Gastrocnemius medialis (tissue), 4 donors: ENCODE data around the gene RPS6KA1. TPM values are rescaled to one million over a fixed set of nuclear protein-coding genes. Genes with fewer than 3 reads are reported as not detected.
A peak's percentile ranks its signal among the peaks of the same experiment; 100 is the strongest.

Experiments
- ATAC-seq, 2 donors: fragments of 150-250 bp; one replicate each; pipeline ENCODE4 v1.9.1; 2016
- DNase-seq, 2 donors: peaks; one replicate each; pipeline ENCODE4 v3.0.0-alpha.2; 2019
- H3K27ac ChIP-seq, 4 donors: fragments of 200-600 bp; sonication (generic); 1 replicate in 1 of 4; 2 replicates in 3 of 4; pipeline ENCODE4 v1.5.1; 2016 to 2018; ENCODE audit warnings: mild to moderate bottlenecking in 2 of 4, moderate library complexity in 1 of 4
- H3K27me3 ChIP-seq, 3 donors: fragments of 200-600 bp; sonication (generic) in 2 of 3; 1 replicate in 1 of 3; 2 replicates in 2 of 3; pipeline versions ENCODE4 v1.5.1 to v1.6.0; 2016 to 2019; ENCODE audit warnings: mild to moderate bottlenecking in 1 of 3, moderate library complexity in 1 of 3
- H3K36me3 ChIP-seq, 2 donors: fragments of 200-600 bp; sonication (generic) in 1 of 2; one replicate each; pipeline ENCODE4 v1.5.1; 2017 to 2018
- H3K4me1 ChIP-seq, 2 donors: fragments of 200-600 bp; sonication (generic) in 1 of 2; one replicate each; pipeline ENCODE4 v1.5.1; 2016 to 2017; ENCODE audit warnings: mild to moderate bottlenecking in 2 of 2
- H3K4me3 ChIP-seq, 4 donors: fragments of 200-600 bp; sonication (generic) in 3 of 4; 1 replicate in 1 of 4; 2 replicates in 3 of 4; pipeline ENCODE4 v1.5.1; 2016 to 2019; ENCODE audit warnings: mild to moderate bottlenecking in 2 of 4
- H3K9me3 ChIP-seq, 3 donors: fragments of 200-600 bp; sonication (generic) in 2 of 3; 1 replicate in 1 of 3; 2 replicates in 2 of 3; pipeline ENCODE4 v1.5.1; 2016 to 2019
- POLR2A ChIP-seq, 2 donors: fragments of 450-650 bp; IDR thresholded peaks; one replicate each; pipeline ENCODE4 v1.6.1; 2017; ENCODE audit warnings: antibody characterized with exemption in 2 of 2, mild to moderate bottlenecking in 2 of 2, moderate library complexity in 2 of 2
- in situ Hi-C, 4 donors: fragments of 200-750 bp; cut with MboI; loops; one replicate each; pipeline versions ENCODE4 v1.15.0 to v1.8.0; 2017; ENCODE audit warnings: low sequenced_read_pairs in 4 of 4
- intact Hi-C: fragments of 100-400 bp; cut with DNase I; formaldehyde crosslinking; loops from one replicate; pipeline ENCODE4 v1.15.1; 2023; ENCODE audit warnings: low total_unique reads
- total RNA-seq, 4 donors: library from RNA; depleted of rRNA; stranded (reverse); fragments of >200 nt; gene quantifications; one replicate each; pipeline versions ENCODE4 v1.1.0 to v1.2.3, GENCODE V29; 2016
- TF ChIP-seq, protein P1 (sequence below), 5 experiments: fragments of 450-650 bp in 3 of 5; fragments of 200-600 bp in 2 of 5; sonication (generic) in 2 of 5; IDR thresholded peaks in 4 of 5; conservative IDR thresholded peaks in 1 of 5; 1 replicate in 4 of 5; 2 replicates in 1 of 5; pipeline ENCODE4 v1.5.1; 2016 to 2019; ENCODE audit warnings: antibody characterized with exemption in 5 of 5, mild to moderate bottlenecking in 3 of 5, moderate library complexity in 3 of 5

Gene RPS6KA1
- total RNA-seq, 4 donors from 2014 or later, result 1.5 to 3.5 (median 3.0) TPM

DNA sequence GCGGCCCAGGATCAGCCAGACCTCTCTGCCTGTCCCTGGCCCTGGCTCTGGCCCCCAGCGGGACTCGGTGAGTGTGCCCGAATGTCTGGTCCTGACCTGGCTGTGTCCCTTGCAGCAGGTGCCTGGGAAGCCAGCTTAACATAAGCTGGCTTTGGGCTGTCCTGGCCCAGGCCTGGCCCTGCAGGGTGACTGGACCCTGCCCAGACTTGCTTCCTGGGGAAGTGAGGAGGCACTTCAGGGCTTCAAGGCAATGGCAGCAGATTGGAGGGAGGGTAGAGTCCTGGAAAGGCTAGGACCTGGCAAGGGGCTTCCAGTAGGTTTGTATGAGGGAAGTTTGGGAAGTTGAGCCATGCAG, 16.4 kb downstream of the RPS6KA1 start:
- no peaks in the 10 kb centered on the region for H3K4me1 ChIP-seq

DNA sequence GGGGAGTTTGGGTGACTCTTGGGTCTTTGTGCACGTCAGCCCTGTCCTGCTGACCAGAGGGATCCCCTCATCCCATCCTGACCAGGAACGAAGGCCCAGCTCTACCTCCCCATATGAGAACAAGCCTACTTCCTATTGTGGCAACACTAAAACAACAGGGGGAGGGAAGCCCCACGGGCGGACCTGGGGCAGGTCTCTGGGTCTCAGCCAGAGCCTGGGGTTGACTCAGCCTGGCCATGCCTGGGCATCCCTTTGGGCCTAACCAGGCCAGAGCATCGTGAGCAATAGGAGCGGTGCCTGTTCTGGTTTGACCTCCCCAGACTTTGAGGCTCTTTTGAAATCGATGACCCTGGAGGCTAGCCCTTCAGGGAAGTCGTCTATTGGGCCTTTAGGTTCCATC, 16.8 kb downstream of the RPS6KA1 start:
- no peak for DNase-seq
- no peak for TF ChIP-seq POLR2A (IDR thresholded peaks at IDR 0.05)
- TF ChIP-seq, protein P1, sequence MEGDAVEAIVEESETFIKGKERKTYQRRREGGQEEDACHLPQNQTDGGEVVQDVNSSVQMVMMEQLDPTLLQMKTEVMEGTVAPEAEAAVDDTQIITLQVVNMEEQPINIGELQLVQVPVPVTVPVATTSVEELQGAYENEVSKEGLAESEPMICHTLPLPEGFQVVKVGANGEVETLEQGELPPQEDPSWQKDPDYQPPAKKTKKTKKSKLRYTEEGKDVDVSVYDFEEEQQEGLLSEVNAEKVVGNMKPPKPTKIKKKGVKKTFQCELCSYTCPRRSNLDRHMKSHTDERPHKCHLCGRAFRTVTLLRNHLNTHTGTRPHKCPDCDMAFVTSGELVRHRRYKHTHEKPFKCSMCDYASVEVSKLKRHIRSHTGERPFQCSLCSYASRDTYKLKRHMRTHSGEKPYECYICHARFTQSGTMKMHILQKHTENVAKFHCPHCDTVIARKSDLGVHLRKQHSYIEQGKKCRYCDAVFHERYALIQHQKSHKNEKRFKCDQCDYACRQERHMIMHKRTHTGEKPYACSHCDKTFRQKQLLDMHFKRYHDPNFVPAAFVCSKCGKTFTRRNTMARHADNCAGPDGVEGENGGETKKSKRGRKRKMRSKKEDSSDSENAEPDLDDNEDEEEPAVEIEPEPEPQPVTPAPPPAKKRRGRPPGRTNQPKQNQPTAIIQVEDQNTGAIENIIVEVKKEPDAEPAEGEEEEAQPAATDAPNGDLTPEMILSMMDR (IDR thresholded peaks at IDR 0.05 in 4 of 5, conservative IDR thresholded peaks at IDR 0.05 in 1 of 5), result no peak
- ATAC-seq, result no peak
- peak overlapping the region in 1 of 4 donors; percentile 33 for H3K4me3 ChIP-seq
- in situ Hi-C loops, result no loop called here
- H3K27ac ChIP-seq, result no peak overlapping the region
- no peaks in the 10 kb centered on the region for H3K27me3 ChIP-seq
- intact Hi-C loops, result no loop called here
- no peaks in the 10 kb centered on the region for H3K9me3 ChIP-seq
- H3K4me1 ChIP-seq, result no peaks in the 10 kb centered on the region
- no peaks in the 10 kb centered on the region for H3K36me3 ChIP-seq

More for the DNA sequence above, 16.4 kb downstream of the RPS6KA1 start:
- DNase-seq, result no peak
- no peaks in the 10 kb centered on the region for H3K36me3 ChIP-seq
- intact Hi-C loops, result no loop called here
- peak overlapping the region in 1 of 4 donors; percentile 33 for H3K4me3 ChIP-seq
- H3K27ac ChIP-seq, result no peak overlapping the region
- in situ Hi-C loops, result no loop called here
- no peaks in the 10 kb centered on the region for H3K9me3 ChIP-seq
- TF ChIP-seq POLR2A (IDR thresholded peaks at IDR 0.05), result no peak
- TF ChIP-seq, protein P1 (IDR thresholded peaks at IDR 0.05 in 4 of 5, conservative IDR thresholded peaks at IDR 0.05 in 1 of 5), result no peak
- ATAC-seq, result no peak
- H3K27me3 ChIP-seq, result no peaks in the 10 kb centered on the region

DNA sequence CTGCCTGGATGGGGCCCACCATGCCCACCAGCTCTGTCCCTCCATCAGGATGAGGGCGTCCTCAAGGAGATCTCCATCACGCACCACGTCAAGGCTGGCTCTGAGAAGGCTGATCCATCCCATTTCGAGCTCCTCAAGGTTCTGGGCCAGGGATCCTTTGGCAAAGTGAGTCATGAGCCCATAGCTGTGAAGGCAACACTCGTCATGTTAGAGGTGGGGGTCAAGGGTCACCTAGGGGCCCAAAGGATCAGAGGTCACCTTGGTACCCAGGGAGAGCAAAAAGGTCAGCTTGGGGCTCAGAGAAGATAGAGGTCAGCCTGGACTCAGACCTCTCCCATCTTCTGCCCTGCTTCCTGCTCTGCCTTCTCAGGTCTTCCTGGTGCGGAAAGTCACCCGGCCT, 17.3 kb downstream of the RPS6KA1 start:
- H3K4me1 ChIP-seq, result no peaks in the 10 kb centered on the region
- in situ Hi-C loops, result no loop called here

DNA sequence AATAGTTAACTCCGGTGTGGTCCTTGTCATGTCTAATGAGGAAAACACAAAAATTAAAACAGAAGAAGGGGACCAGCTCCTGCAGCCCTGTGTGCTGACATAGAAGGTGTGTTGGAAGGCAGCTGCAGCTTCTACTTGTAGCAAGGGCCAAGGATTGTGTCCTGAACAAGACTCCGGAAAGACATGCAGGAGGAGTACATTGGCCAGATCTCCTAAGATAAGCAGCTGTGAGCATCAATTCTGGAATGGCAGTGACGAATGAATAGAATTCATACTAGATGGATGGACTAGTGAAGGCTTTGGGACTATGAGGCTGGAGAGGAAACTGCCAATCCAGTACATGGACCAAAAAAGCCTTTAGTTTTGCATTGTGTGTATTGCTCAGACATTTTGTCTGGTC, 19.3 kb downstream of the RPS6KA1 start:
- Histone ChIP-seq H3K36me3 (no peaks in the 10 kb centered on the region), H3K4me1 (no peaks in the 10 kb centered on the region), H3K27ac (no peak overlapping the region), H3K4me3 (no peak overlapping the region), H3K27me3 (no peaks in the 10 kb centered on the region), H3K9me3 (no peaks in the 10 kb centered on the region)
- intact Hi-C loops (no loop called here), in situ Hi-C loops (no loop called here)
- DNase-seq, result no peak
- TF ChIP-seq, protein P1 (IDR thresholded peaks at IDR 0.05 in 4 of 5, conservative IDR thresholded peaks at IDR 0.05 in 1 of 5), result no peak
- TF ChIP-seq POLR2A (IDR thresholded peaks at IDR 0.05), result no peak
- ATAC-seq, result no peak

More for the DNA sequence above, 17.3 kb downstream of the RPS6KA1 start:
- DNase-seq, result no peak
- Histone ChIP-seq H3K27ac (no peak overlapping the region), H3K9me3 (no peaks in the 10 kb centered on the region), H3K4me3 (no peak overlapping the region), H3K27me3 (no peaks in the 10 kb centered on the region), H3K36me3 (no peaks in the 10 kb centered on the region)
- ATAC-seq, result no peak
- intact Hi-C loops, result no loop called here
- TF ChIP-seq, protein P1 (IDR thresholded peaks at IDR 0.05 in 4 of 5, conservative IDR thresholded peaks at IDR 0.05 in 1 of 5), result no peak
- no peak for TF ChIP-seq POLR2A (IDR thresholded peaks at IDR 0.05)

DNA sequence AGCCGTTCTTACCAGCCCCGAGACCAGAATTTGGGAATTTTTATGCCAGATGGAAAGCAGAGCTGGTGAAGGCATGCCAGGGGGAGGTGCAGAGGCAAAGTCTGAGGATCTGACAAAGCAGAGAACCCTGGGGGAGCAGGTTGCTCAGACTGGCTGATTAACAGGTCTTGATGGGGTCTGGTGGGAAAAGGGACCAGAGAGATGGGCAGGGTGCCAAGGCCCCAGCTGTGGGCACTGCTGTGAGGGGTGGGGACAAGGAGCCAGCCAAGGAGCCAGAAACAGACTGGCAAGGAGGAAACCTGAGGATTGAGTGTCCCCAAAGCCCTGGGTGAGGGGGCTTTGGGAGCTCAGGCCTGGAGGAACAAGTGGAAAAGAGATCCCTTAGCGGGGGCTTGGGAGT, 21.4 kb downstream of the RPS6KA1 start:
- no peaks in the 10 kb centered on the region for H3K27me3 ChIP-seq
- H3K36me3 ChIP-seq, result no peaks in the 10 kb centered on the region
- DNase-seq (no peak), ATAC-seq (no peak)
- no peak overlapping the region for H3K4me3 ChIP-seq
- intact Hi-C loops, result no loop called here
- no peaks in the 10 kb centered on the region for H3K4me1 ChIP-seq
- in situ Hi-C loops, result no loop called here
- TF ChIP-seq, protein P1 (IDR thresholded peaks at IDR 0.05 in 4 of 5, conservative IDR thresholded peaks at IDR 0.05 in 1 of 5), result no peak
- no peak for TF ChIP-seq POLR2A (IDR thresholded peaks at IDR 0.05)
- no peaks in the 10 kb centered on the region for H3K9me3 ChIP-seq
- no peak overlapping the region for H3K27ac ChIP-seq
